Spleen (tissue), 13 donors: ENCODE data around the gene RELL1. TPM values are rescaled to one million over a fixed set of nuclear protein-coding genes. Genes with fewer than 3 reads are reported as not detected.

Experiments
- DNase-seq: peaks from one replicate; pipeline ENCODE4 v3.0.0-alpha.2; 2020
- H3K27ac ChIP-seq, 8 donors: fragments of 200-600 bp; sonication (generic) in 7 of 8; 1 replicate in 4 of 8; 2 replicates in 4 of 8; pipeline versions ENCODE4 v1.5.0 to v1.8.0; 2016 to 2021; ENCODE audit warnings: inconsistent platforms in 4 of 8, mild to moderate bottlenecking in 4 of 8, moderate library complexity in 1 of 8
- H3K27me3 ChIP-seq, 7 donors: fragments of 200-600 bp; sonication (generic) in 6 of 7; replicated peaks in 1 of 7; 1 replicate in 4 of 7; 2 replicates in 3 of 7; pipeline versions ENCODE4 v1.5.0 to v1.8.0; 2016 to 2021; ENCODE audit warnings: inconsistent platforms in 3 of 7, mild to moderate bottlenecking in 1 of 7
- H3K36me3 ChIP-seq, 6 donors: fragments of 200-600 bp; sonication (generic) in 5 of 6; 1 replicate in 4 of 6; 2 replicates in 2 of 6; pipeline versions ENCODE4 v1.5.0 to v1.8.0; 2016 to 2021; ENCODE audit warnings: inconsistent platforms in 2 of 6
- H3K4me1 ChIP-seq, 6 donors: fragments of 200-600 bp; sonication (generic) in 5 of 6; 1 replicate in 3 of 6; 2 replicates in 3 of 6; pipeline versions ENCODE4 v1.5.0 to v1.8.0; 2016 to 2021; ENCODE audit warnings: inconsistent platforms in 3 of 6
- H3K4me3 ChIP-seq, 8 donors: fragments of 200-600 bp; sonication (generic) in 7 of 8; 1 replicate in 4 of 8; 2 replicates in 4 of 8; pipeline versions ENCODE4 v1.5.0 to v1.8.0; 2016 to 2021; ENCODE audit warnings: inconsistent platforms in 4 of 8, mild to moderate bottlenecking in 4 of 8, moderate library complexity in 2 of 8
- H3K9me3 ChIP-seq, 8 donors: fragments of 200-600 bp; sonication (generic) in 7 of 8; 1 replicate in 4 of 8; 2 replicates in 4 of 8; pipeline versions ENCODE4 v1.5.0 to v1.8.0; 2016 to 2021; ENCODE audit warnings: inconsistent platforms in 4 of 8
- POLR2A ChIP-seq, 3 donors: fragments of 450-650 bp; IDR thresholded peaks; one replicate each; pipeline ENCODE4 v1.5.1; 2017; ENCODE audit warnings: antibody characterized with exemption in 3 of 3, mild to moderate bottlenecking in 1 of 3
- POLR2AphosphoS5 ChIP-seq, 3 donors: sonication (generic); formaldehyde crosslinking; IDR thresholded peaks; one replicate each; pipeline ENCODE4 v1.5.1; 2017; ENCODE audit warnings: antibody characterized with exemption in 3 of 3
- WGBS, 5 donors: extraction: QIAGEN DNeasy Blood & Tissue Kit in 3 of 5; methylation state at CpG; one replicate each; pipeline versions ENCODE4 v1.1.5 to v1.1.7; 2013 to 2018; 5-methylcytosine and 5-hydroxymethylcytosine counted together
- intact Hi-C: fragments of 100-400 bp; cut with DNase I; formaldehyde crosslinking; loops from one replicate; pipeline ENCODE4 v1.15.0; 2023; ENCODE audit warnings: low total_unique reads
- long read RNA-seq, 2 donors: transcript quantifications; one replicate each; lab custom pipeline, GENCODE V29; 2026
- polyA plus RNA-seq, 3 donors: library from polyadenylated mRNA; stranded (reverse); fragments of 200-250 nt; gene quantifications; one replicate each; pipeline ENCODE4 v1.2.1, GENCODE V29; 2013
- total RNA-seq, 7 donors: library from RNA; depleted of rRNA in 3 of 7; stranded (reverse); fragments of >200 nt in 3 of 7; fragmentation: NEBNext Ultra II Directional in 4 of 7; extraction: Animal tissue kit (Norgen Biotek cat#: 25700) in 4 of 7; gene quantifications; one replicate each; pipeline versions ENCODE4 v1.1.0 to v1.2.1, GENCODE V29; 2016 to 2021
- TF ChIP-seq, protein P1 (sequence below), 11 experiments: fragments of 200-600 bp in 7 of 11; fragments of 450-650 bp in 4 of 11; sonication (generic) in 4 of 11; IDR thresholded peaks in 8 of 11; conservative IDR thresholded peaks in 3 of 11; 1 replicate in 7 of 11; 2 replicates in 4 of 11; pipeline versions ENCODE4 v1.4.0 to v1.8.0; 2016 to 2021; ENCODE audit warnings: antibody characterized with exemption in 11 of 11, inconsistent platforms in 4 of 11, mild to moderate bottlenecking in 1 of 11
- donor health status: healthy with polysubstance abuse.
- donor health status: DM: no; HTN: no; CAD: no; lungs with moderate emphysema.
- donor health status: DM: no; HTN: no; CAD: no.
- donor health status: Bipolar disorder and iron deficiency.
- donor health status: healthy.
- donor health status: DM: no; HTN: no; CAD: no.
- donor health status: DM: yes; HTN: yes; CAD: no.

The RELL1 gene, protein sequence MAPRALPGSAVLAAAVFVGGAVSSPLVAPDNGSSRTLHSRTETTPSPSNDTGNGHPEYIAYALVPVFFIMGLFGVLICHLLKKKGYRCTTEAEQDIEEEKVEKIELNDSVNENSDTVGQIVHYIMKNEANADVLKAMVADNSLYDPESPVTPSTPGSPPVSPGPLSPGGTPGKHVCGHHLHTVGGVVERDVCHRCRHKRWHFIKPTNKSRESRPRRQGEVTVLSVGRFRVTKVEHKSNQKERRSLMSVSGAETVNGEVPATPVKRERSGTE
- total RNA-seq (10 to 100 TPM; 30.0 to 70.4 (median 46.9) TPM), polyA plus RNA-seq (1 to 10 TPM in 1 of 3 donors, under 1 TPM in 2; 0.59 to 1.8 (median 0.64) TPM)
- long read RNA-seq, donor 1, partial matches to known transcripts, result 0 of 3 reads
- long read RNA-seq, donor 1, other reads (novel, unspliced or antisense), result 0 of 3 reads
- long read RNA-seq, donor 2, partial matches to known transcripts, result 0 of 1 reads
- long read RNA-seq, donor 2, other reads (novel, unspliced or antisense), result 0 of 1 reads

DNA sequence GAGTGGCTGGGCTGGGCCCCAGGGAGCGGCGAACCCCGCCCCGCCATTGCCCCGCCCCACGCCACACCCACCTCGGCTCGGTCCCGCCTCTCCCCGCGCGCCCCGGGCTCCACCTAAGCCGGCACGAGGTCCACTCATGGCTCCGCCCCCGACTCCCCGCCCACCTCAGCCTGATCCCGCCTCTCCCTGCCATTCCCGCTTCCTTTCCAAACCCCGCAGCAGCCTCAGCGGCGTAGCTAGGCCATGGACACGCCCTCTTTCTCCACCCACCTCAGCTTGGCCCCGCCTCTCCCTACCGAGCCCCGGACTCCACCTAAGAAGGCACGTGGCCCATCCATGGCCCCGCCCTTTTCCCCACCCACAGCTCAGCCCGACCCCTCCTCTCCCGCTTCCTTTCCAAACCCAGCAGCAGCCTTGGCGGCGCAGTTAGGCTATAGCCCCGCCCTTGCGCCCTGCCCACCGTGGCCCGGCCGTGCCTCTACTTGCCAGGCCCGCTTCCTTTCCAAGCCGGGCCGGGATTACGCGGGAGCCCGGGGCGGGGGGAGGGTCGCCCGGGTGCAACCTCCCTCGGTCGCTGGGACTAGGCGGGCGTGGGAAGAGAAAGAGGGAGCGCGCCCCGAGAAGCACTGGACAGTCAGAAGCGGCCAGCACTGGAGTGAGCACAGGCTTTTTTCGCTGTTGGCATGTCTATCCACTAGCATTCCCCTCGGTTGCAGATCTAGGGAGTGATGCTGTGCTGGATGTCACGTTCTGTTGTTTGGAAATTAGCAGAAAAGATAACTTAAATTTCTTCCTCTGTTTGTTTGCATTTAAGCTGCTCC, at the start of gene RELL1:
Gene RELL1 (minus strand): TSS at position 4 of the 821 bp plus-strand sequence. CDS start 89 bp downstream, outside the sequence.
- H3K4me1 ChIP-seq, result peaks cover 27 to 54% (median 48%) of the 10 kb centered on the region in 6 donors
- intact Hi-C loops, result loop anchor here (10.0 kb wide), 1 partner anchor 82 kb away; no protein-coding TSS in a partner anchor
- WGBS, 5 donors, result 0 to 2% (median 1%) methylated on average over 47 to 58 of the region's 58 CpGs
- no peaks in the 10 kb centered on the region for H3K27me3 ChIP-seq
- no peaks in the 10 kb centered on the region for H3K36me3 ChIP-seq
- TF ChIP-seq POLR2A (IDR thresholded peaks at IDR 0.05), result no peak
- TF ChIP-seq POLR2AphosphoS5 (IDR thresholded peaks at IDR 0.05), result peak; percentile 56 to 83 (median 76)
- TF ChIP-seq, protein P1, sequence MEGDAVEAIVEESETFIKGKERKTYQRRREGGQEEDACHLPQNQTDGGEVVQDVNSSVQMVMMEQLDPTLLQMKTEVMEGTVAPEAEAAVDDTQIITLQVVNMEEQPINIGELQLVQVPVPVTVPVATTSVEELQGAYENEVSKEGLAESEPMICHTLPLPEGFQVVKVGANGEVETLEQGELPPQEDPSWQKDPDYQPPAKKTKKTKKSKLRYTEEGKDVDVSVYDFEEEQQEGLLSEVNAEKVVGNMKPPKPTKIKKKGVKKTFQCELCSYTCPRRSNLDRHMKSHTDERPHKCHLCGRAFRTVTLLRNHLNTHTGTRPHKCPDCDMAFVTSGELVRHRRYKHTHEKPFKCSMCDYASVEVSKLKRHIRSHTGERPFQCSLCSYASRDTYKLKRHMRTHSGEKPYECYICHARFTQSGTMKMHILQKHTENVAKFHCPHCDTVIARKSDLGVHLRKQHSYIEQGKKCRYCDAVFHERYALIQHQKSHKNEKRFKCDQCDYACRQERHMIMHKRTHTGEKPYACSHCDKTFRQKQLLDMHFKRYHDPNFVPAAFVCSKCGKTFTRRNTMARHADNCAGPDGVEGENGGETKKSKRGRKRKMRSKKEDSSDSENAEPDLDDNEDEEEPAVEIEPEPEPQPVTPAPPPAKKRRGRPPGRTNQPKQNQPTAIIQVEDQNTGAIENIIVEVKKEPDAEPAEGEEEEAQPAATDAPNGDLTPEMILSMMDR (IDR thresholded peaks at IDR 0.05 in 8 of 11, conservative IDR thresholded peaks at IDR 0.05 in 3 of 11), result peak in 2 of 11 experiments; percentile 10 to 23
- peak within 1 kb of the TSS; percentile 91 to 99 (median 95) for H3K27ac ChIP-seq
- H3K9me3 ChIP-seq, result no peaks in the 10 kb centered on the region
- H3K4me3 ChIP-seq, result peak within 1 kb of the TSS; percentile 68 to 94 (median 85)
- peak; percentile 99 for DNase-seq

DNA sequence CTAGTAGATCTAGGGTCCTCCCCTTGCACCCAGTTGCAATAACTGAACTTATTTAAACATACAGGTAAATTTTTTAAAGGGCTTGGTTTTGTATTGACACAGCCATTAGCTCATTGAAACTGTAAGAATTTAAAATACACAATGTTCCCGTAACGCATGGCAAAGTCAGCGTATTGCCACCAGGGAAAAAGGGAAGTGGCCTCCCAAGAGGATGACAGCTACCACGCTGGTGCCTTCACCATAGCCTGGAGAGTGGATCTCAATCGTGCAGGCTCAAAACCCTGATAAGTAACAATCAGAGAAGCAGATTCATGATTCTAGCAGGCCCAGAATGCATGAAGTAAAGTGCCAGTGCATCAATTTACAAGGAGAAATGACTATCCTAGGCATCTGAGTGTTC, 49.4 kb upstream of the RELL1 start:
- no peak overlapping the region for H3K4me3 ChIP-seq
- no peaks in the 10 kb centered on the region for H3K9me3 ChIP-seq
- H3K4me1 ChIP-seq, result peaks cover 0 to 9% (median 0%) of the 10 kb centered on the region in 6 donors
- 30 to 71% (median 52%) methylated on average over 5 of the region's 5 CpGs for WGBS, 5 donors
- H3K27me3 ChIP-seq, result no peaks in the 10 kb centered on the region
- TF ChIP-seq, protein P1 (IDR thresholded peaks at IDR 0.05 in 8 of 11, conservative IDR thresholded peaks at IDR 0.05 in 3 of 11), result no peak
- TF ChIP-seq POLR2A (IDR thresholded peaks at IDR 0.05), result no peak
- no peak for TF ChIP-seq POLR2AphosphoS5 (IDR thresholded peaks at IDR 0.05)
- intact Hi-C loops, result no loop called here
- H3K36me3 ChIP-seq, result no peaks in the 10 kb centered on the region
- no peak overlapping the region for H3K27ac ChIP-seq
- DNase-seq, result no peak

DNA sequence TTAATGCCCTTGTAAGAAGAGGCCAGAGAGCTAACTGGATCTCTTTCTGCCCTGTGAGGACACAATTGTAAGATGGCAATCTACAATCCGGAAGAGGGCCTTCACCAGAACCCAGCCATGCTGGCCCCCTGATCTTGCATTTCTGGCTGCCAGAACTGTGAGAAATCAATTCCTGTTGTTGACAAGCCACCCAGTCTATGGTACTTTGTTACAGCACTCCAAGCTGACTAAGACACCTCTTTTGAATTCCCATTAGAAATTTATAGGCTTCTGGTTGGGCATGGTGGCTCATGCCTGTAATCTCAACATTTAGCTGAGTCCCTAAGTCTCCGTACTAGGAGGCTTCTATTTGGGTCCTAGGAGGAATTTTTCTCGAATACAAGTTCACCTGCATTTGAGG, 48.8 kb upstream of the RELL1 start:
- Histone ChIP-seq H3K4me3 (no peak overlapping the region), H3K27me3 (no peaks in the 10 kb centered on the region), H3K9me3 (no peaks in the 10 kb centered on the region), H3K4me1 (peaks cover 0 to 9% (median 0%) of the 10 kb centered on the region in 6 donors), H3K27ac (no peak overlapping the region), H3K36me3 (no peaks in the 10 kb centered on the region)
- intact Hi-C loops, result no loop called here
- 83 to 96% (median 93%) methylated on average over 3 of the region's 3 CpGs for WGBS, 5 donors
- TF ChIP-seq, protein P1 (IDR thresholded peaks at IDR 0.05 in 8 of 11, conservative IDR thresholded peaks at IDR 0.05 in 3 of 11), result no peak
- TF ChIP-seq POLR2AphosphoS5 (IDR thresholded peaks at IDR 0.05), result no peak
- TF ChIP-seq POLR2A (IDR thresholded peaks at IDR 0.05), result no peak
- no peak for DNase-seq
